Measurements from ENCODE around the gene TIGIT. TPM values are rescaled to one million over a fixed set of nuclear protein-coding genes. Genes with fewer than 3 reads are reported as not detected.

TIGIT gene
- total RNA-seq = not detected in 2 replicates

DNA sequence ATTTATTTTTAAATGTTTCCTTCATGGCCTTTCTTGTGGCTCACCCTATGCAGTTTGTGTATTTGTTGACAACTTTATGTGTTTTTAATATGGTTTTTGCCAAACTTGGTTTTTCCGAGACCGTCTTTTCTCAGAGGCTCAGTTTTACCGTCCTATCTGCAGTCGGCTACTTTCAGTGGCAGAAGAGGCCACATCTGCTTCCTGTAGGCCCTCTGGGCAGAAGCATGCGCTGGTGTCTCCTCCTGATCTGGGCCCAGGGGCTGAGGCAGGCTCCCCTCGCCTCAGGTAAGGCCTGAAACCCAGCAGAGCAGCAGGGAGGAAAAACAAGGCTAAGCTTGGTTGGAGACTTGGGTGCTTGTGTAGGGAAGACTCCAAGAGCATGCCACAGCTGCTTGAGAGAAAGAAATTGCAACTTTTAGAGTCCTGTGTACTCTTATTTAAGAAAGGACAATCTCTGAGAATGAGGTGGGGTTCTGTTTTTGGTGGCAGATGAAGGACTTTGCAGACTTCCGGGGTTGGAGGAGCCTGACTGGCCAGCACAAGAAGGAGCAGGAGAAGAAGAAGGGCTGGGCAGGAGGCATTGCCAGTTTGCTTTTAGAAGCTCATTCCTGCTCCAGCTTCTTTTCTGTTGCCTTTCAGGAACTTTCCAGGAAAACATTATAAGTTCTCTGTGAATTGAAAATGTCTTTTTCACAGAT, at the start of gene TIGIT:
Gene TIGIT, plus strand, starts transcription at position 191 of the 698 bp plus-strand sequence. Its CDS starts 34 bp downstream, at position 225.

Other genes starting within 250 kb of the TIGIT start
- 0.44 and 0.80 TPM in 2 replicates for gene CCDC191, start 237.5 kb upstream of the TIGIT start, total RNA-seq
- 22.3 and 22.8 TPM in 2 replicates for gene QTRT2, start 237.3 kb upstream of the TIGIT start, total RNA-seq
- not detected in 2 replicates for gene DRD3, start 115.0 kb upstream of the TIGIT start, total RNA-seq
- not detected in 2 replicates for gene ZNF80, start 56.5 kb upstream of the TIGIT start, total RNA-seq